ENCODE data around the gene LYST. TPM values are rescaled to one million over a fixed set of nuclear protein-coding genes. Genes with fewer than 3 reads are reported as not detected.

Gene LYST
- total RNA-seq, 1 donor from 2014 or later = 72.4 TPM

- Histone ChIP-seq H3K4me3 (no peak overlapping the region), H3K9me3 (no peaks in the 10 kb centered on the region), H3K27ac (no peak overlapping the region), H3K4me1 (peaks cover 15% of the 10 kb centered on the region), H3K27me3 (ENCODE audit: low read depth) (peaks cover 68% of the 10 kb centered on the region), H3K36me3 (no peaks in the 10 kb centered on the region)
- TF ChIP-seq CTCF (IDR thresholded peaks at IDR 0.05) = no peak
- intact Hi-C loops (cut with DNase I) = no loop called here
- ATAC-seq (no peak), DNase-seq (no peak)
Measured at GRCh38 chr1:235644693-235645305, 221.9 kb downstream of the LYST start.

GRCh38 chr1:235643837-235644692 is 222.6 kb downstream of the LYST start:
- H3K27ac ChIP-seq = no peak overlapping the region
- no peaks in the 10 kb centered on the region for H3K36me3 ChIP-seq
- TF ChIP-seq CTCF (IDR thresholded peaks at IDR 0.05) = no peak
- no peak overlapping the region for H3K4me3 ChIP-seq
- H3K4me1 ChIP-seq = peaks cover 10% of the 10 kb centered on the region
- intact Hi-C loops (cut with DNase I) = no loop called here
- DNase-seq (no peak), ATAC-seq (no peak)
- H3K27me3 ChIP-seq (ENCODE audit: low read depth) = peaks cover 63% of the 10 kb centered on the region
- H3K9me3 ChIP-seq = no peaks in the 10 kb centered on the region

- Histone ChIP-seq H3K4me1 (no peaks in the 10 kb centered on the region), H3K4me3 (no peak overlapping the region), H3K27me3 (ENCODE audit: low read depth) (peaks cover 52% of the 10 kb centered on the region), H3K27ac (no peak overlapping the region), H3K9me3 (no peaks in the 10 kb centered on the region), H3K36me3 (no peaks in the 10 kb centered on the region)
- ATAC-seq (no peak), DNase-seq (no peak)
- no peak for TF ChIP-seq CTCF (IDR thresholded peaks at IDR 0.05)
- intact Hi-C loops (cut with DNase I) = no loop called here
Measured at GRCh38 chr1:235642943-235643371, 223.7 kb downstream of the LYST start.

- TF ChIP-seq CTCF (IDR thresholded peaks at IDR 0.05) = no peak
- intact Hi-C loops (cut with DNase I) = no loop called here
- H3K9me3 ChIP-seq = no peaks in the 10 kb centered on the region
- peaks cover 45% of the 10 kb centered on the region for H3K27me3 ChIP-seq (ENCODE audit: low read depth)
- ATAC-seq = peak; percentile 40 to 41
- no peaks in the 10 kb centered on the region for H3K4me1 ChIP-seq
- DNase-seq = no peak
- H3K27ac ChIP-seq = no peak overlapping the region
- no peaks in the 10 kb centered on the region for H3K36me3 ChIP-seq
- H3K4me3 ChIP-seq = peak overlapping the region; percentile 35
Measured at GRCh38 chr1:235642011-235642942, 224.4 kb downstream of the LYST start.

- no peaks in the 10 kb centered on the region for H3K36me3 ChIP-seq
- H3K27ac ChIP-seq = no peak overlapping the region
- ATAC-seq (no peak), DNase-seq (no peak)
- intact Hi-C loops (cut with DNase I) = no loop called here
- H3K9me3 ChIP-seq = no peaks in the 10 kb centered on the region
- no peak for TF ChIP-seq CTCF (IDR thresholded peaks at IDR 0.05)
- no peaks in the 10 kb centered on the region for H3K4me1 ChIP-seq
- H3K4me3 ChIP-seq = no peak overlapping the region
- peaks cover 28% of the 10 kb centered on the region for H3K27me3 ChIP-seq (ENCODE audit: low read depth)
Measured at GRCh38 chr1:235640580-235640979, 226.1 kb downstream of the LYST start.
